Lower leg skin (tissue), 3 donors: Measurements from ENCODE around the gene SP9.

Experiments
- POLR2A ChIP-seq, 2 donors: fragments of 450-650 bp; IDR thresholded peaks; one replicate each; pipeline ENCODE4 v1.6.1; 2016 to 2017; ENCODE audit warnings: antibody characterized with exemption in 2 of 2, mild to moderate bottlenecking in 1 of 2, moderate library complexity in 1 of 2
- TF ChIP-seq, protein P1 (sequence below), 3 donors: fragments of 450-650 bp; IDR thresholded peaks; one replicate each; pipeline ENCODE4 v1.5.1; 2016; ENCODE audit warnings: antibody characterized with exemption in 3 of 3, mild to moderate bottlenecking in 3 of 3, moderate library complexity in 2 of 3

GRCh38 chr2:174350018-174350417 is 15.3 kb downstream of the SP9 start:
- TF ChIP-seq, protein P1, sequence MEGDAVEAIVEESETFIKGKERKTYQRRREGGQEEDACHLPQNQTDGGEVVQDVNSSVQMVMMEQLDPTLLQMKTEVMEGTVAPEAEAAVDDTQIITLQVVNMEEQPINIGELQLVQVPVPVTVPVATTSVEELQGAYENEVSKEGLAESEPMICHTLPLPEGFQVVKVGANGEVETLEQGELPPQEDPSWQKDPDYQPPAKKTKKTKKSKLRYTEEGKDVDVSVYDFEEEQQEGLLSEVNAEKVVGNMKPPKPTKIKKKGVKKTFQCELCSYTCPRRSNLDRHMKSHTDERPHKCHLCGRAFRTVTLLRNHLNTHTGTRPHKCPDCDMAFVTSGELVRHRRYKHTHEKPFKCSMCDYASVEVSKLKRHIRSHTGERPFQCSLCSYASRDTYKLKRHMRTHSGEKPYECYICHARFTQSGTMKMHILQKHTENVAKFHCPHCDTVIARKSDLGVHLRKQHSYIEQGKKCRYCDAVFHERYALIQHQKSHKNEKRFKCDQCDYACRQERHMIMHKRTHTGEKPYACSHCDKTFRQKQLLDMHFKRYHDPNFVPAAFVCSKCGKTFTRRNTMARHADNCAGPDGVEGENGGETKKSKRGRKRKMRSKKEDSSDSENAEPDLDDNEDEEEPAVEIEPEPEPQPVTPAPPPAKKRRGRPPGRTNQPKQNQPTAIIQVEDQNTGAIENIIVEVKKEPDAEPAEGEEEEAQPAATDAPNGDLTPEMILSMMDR (IDR thresholded peaks at IDR 0.05), result no peak
- no peak for TF ChIP-seq POLR2A (IDR thresholded peaks at IDR 0.05)
